ENCODE measurements around the gene IKZF3.
A peak's percentile ranks its signal among the peaks of the same experiment; 100 is the strongest.
"Not testable (repeated sequence)": the region's sequence is repeated elsewhere in the genome, so short reads cannot be mapped to it uniquely, and the experiment has no call there.

IKZF3 gene

GRCh38 chr17:39777534-39778365 lies 86.4 kb downstream of the IKZF3 start:
- DNase-seq, result no peak

- DNase-seq, result no peak
Measured at GRCh38 chr17:39776252-39776651, 87.9 kb downstream of the IKZF3 start.

GRCh38 chr17:39775031-39775430 lies 89.1 kb downstream of the IKZF3 start:
- no peak for DNase-seq

GRCh38 chr17:39774047-39774446 lies 90.1 kb downstream of the IKZF3 start:
- DNase-seq, result no peak

GRCh38 chr17:39772987-39773934 lies 90.9 kb downstream of the IKZF3 start:
- no peak for DNase-seq

- DNase-seq, result no peak
Measured at GRCh38 chr17:39772415-39772814, 91.7 kb downstream of the IKZF3 start.

GRCh38 chr17:39769974-39770587 lies 94.0 kb downstream of the IKZF3 start:
- DNase-seq, result peak; percentile 59

- no peak for DNase-seq
Measured at GRCh38 chr17:39767147-39767546, 97.0 kb downstream of the IKZF3 start.

GRCh38 chr17:39765766-39766165 lies 98.3 kb downstream of the IKZF3 start:
- no peak for DNase-seq

- DNase-seq, result no peak
Measured at GRCh38 chr17:39765175-39765574, 98.9 kb downstream of the IKZF3 start.

- DNase-seq, result not testable (repeated sequence)
Measured at GRCh38 chr17:39764171-39764570, 99.9 kb downstream of the IKZF3 start.

GRCh38 chr17:39763051-39763820 lies 100.9 kb downstream of the IKZF3 start:
- DNase-seq, result no peak

- no peak for DNase-seq
Measured at GRCh38 chr17:39761861-39762496, 102.1 kb downstream of the IKZF3 start.

GRCh38 chr17:39759204-39759603 lies 104.9 kb downstream of the IKZF3 start:
- DNase-seq, result no peak

GRCh38 chr17:39757931-39758873 lies 105.9 kb downstream of the IKZF3 start:
- DNase-seq, result peak; percentile 69

- no peak for DNase-seq
Measured at GRCh38 chr17:39757176-39757662, 106.9 kb downstream of the IKZF3 start.

- DNase-seq, result no peak
Measured at GRCh38 chr17:39756380-39757079, 107.6 kb downstream of the IKZF3 start.

- peak; percentile 80 for DNase-seq
Measured at GRCh38 chr17:39755554-39756379, 108.3 kb downstream of the IKZF3 start.

- DNase-seq, result no peak
Measured at GRCh38 chr17:39754958-39755553, 109.1 kb downstream of the IKZF3 start.

Measured in CD4-positive, alpha-beta T cell treated with Interleukin-15 for 1 hour (primary cell).